Fibroblast of skin of left biceps (primary cell): ENCODE results near the gene BAZ2B.
A peak's percentile ranks its signal among the peaks of the same experiment; 100 is the strongest.
"Not testable (repeated sequence)": the region's sequence is repeated elsewhere in the genome, so short reads cannot be mapped to it uniquely, and the experiment has no call there.

ENCODE experiments used
- DNase-seq, 2 experiments: peaks; one replicate each; pipeline ENCODE4 v3.0.0-alpha.2; 2013; ENCODE audit warnings: low read depth in 2 of 2

BAZ2B gene

DNA sequence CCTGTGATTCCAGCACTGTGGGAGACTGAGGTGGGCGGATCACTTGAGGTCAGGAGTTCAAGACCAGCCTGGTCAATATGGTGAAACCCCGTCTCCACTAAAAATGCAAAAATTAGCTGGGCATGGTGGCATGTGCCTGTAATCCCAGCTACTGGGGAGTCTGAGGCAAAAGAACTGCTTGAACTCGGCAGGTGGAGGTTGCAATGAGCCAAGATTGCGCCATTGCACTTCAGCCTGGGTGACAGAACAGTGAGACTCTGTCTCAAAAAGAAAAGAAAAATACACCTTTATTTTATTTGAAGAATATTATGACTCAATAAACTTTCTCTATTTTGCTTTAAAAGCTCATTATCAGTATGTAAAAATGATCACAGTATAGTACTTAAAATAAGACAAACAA lies 81.1 kb downstream of the BAZ2B start:
- not testable (repeated sequence) for DNase-seq

GRCh38 chr2:159531475-159531874 lies 84.9 kb downstream of the BAZ2B start:
- no peak for DNase-seq

GRCh38 chr2:159526433-159526832 lies 89.9 kb downstream of the BAZ2B start:
- DNase-seq, result no peak

GRCh38 chr2:159525012-159525411 lies 91.3 kb downstream of the BAZ2B start:
- DNase-seq, result no peak

GRCh38 chr2:159521272-159521671 lies 95.1 kb downstream of the BAZ2B start:
- DNase-seq, result no peak

DNA sequence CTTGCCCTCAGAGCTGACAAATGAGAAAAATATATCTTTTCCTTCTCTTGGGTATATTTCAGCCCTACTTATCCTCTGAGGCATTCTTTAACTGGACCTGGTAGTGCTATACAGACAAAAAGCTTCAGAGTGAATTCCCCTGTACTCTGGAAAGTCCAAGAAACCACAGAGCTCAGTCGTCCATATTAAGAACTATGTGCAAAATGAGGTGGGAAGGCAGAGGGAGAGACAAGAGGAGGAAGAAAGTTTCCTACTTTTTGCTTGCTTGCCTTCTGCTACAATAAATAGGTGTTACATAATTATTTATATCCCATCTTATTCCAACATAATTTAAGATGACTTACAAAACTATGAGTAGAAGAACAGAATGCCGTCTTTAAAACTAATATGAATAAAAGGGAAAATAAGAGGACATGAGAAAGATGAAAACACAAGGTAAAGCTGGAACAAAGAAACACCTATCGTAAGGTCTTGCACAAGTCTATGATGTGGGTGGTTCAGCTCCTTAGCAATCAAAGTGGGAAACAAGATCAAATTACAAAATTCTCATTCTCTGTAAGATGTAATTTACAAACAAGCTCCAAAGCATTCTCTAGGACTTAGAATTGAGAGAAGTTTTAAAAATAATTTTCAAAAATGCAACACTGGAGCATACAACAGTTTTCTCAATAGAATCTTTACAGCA lies 97.9 kb downstream of the BAZ2B start:
- no peak for DNase-seq

- DNase-seq, result no peak
Measured at GRCh38 chr2:159516241-159516758, 100.0 kb downstream of the BAZ2B start.

- DNase-seq, result no peak
Measured at GRCh38 chr2:159515441-159515840, 100.9 kb downstream of the BAZ2B start.

- DNase-seq, result no peak
Measured at GRCh38 chr2:159513745-159514144, 102.6 kb downstream of the BAZ2B start.

GRCh38 chr2:159508140-159508539 lies 108.2 kb downstream of the BAZ2B start:
- no peak for DNase-seq

DNA sequence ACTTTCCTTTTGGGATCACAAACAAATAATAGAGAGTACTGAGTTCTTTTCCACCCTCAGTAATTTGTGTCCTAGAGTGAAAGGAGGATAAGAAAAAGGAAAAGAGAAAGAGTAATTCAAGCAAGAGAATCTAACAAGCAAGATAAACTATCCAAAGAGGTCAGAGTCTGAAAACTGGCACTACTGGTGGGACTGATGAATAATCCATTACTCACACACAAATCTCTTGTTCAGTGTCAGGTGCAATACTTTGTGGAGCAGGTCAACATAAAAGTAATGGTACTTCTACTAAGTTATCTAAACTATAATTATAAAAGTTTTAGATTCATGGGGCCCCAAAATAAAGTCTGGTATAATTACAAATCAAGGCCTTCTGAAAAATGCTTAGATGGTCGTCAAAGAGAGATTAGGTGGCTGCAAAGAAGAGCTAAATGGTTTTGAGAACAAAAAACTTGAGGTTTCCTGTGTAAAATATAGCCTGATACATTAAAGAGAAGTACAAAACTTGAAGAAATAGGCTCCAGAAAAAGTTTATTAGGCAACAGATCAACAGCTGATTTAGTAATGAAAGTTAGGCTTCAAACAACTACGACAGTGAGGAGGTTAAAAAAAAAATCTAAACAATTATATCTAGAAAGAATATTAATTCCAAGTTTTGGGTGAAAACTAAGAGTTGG lies 109.4 kb downstream of the BAZ2B start:
- DNase-seq, result no peak

DNA sequence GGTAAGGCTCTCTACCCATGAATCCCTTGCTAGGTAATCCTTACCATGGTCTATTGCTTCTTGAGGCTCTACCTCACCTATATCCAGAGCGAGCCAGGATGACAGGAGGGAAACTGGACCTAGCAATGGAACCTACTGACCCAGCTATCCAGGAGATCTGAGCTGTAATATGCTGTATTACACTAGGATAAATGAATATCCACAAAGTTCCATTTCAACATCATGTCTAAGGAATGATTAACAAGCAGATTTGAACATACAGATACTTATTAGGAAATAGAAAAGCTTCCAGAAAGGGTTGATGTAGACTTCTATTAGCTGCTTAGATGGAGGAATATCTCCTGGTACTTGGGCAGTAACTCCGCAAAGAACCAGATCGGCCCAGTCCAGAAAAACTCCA lies 110.1 kb downstream of the BAZ2B start:
- DNase-seq, result no peak

DNA sequence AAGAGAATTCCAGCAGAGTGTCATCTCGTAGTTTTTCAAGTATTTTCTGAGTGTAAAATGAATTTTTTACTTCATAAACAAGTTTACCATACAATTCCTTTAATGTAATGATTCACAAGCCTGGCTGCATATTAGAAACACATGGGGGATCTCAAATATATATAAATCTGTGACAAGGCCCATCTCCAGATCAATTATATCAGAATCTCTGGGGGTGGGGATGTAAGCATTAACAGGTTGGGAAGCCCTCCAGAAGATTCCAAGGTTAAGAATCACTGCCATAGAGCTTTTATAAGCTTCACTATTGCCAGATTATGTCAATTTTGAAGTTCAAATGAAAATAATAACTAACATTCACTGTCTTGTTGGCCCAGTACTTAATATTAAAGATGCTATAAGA lies 111.2 kb downstream of the BAZ2B start:
- peak; percentile 59 to 61 for DNase-seq

GRCh38 chr2:159501743-159502142 lies 114.6 kb downstream of the BAZ2B start:
- DNase-seq, result no peak

GRCh38 chr2:159497847-159498246 lies 118.5 kb downstream of the BAZ2B start:
- DNase-seq, result no peak

DNA sequence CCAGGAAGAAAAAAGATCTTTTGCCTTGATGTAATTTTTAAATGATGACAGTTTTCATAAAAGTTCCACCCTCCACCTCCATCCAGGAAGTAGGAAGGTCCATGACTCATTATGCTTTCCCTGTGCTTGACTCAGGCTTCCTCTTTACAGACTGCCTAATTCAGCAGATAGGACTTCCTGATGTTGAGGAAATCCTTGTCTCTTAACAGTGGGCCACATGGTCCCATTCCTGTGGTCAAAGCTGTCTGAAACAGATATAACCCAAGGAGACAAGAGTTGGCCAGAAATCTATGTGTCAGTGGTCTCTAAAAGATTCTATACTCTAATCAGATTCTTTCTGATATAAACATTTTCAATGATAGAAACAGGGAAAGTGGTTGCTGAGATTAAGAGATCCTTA lies 119.1 kb downstream of the BAZ2B start:
- DNase-seq, result peak; percentile 72 to 75

DNA sequence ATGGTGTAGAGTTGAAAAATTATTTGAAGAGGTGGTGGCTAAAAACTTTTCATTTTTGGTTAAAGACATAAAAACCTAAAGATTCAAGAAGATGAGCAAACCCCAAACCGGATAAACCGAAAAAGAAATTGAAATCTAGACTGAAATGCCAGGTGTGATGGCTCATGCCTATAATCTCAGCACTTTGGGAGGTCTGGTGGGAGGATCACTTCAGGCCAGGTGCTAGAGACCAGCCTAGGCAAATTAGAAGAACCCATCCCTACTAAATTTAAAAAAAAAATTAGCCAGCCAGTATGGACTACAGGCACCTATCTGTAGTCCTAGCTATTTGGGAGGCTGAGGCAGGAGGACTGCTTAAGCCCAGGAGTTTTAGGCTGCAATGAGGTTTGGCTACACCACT lies 126.9 kb downstream of the BAZ2B start:
- DNase-seq, result no peak

DNA sequence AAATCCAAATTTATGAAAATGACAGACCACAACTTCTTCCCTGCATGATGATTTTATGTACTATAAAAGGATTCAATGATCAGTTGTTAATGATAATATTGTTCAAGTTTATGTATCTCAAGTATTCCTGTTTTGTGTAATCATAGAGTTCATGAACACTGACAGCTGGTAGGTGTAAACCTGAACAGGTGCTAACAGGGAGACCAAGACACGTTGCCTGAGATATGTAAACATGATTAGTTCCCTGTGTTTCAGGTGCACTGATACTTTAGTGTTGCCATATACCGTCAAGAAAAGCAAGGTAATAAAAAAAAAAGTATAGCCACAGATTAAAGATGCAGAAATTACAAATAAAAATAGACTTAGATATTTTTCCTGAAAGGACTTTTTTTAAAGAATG lies 131.8 kb downstream of the BAZ2B start:
- no peak for DNase-seq

GRCh38 chr2:159476329-159476728 lies 140.0 kb downstream of the BAZ2B start:
- no peak for DNase-seq

DNA sequence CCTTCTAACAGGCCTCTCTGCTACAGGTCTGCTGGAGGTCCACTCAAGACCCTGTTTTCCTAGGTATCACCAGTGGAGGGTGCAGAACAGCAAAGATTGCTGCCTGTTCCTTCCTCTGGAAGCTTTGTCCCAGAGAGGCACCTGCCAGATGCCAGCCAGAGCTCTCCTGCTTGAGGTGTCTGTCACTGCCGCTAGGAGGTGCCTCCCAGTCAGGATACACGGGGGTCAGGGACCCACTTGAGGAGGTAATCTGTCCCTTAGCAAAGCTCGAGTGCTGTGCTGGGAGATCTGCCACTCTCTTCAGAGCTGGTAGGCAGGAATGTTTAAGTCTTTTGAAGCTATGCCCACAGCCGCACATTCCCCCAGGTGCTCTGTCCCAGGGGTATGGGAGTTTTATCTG lies 140.6 kb downstream of the BAZ2B start:
- no peak for DNase-seq

DNA sequence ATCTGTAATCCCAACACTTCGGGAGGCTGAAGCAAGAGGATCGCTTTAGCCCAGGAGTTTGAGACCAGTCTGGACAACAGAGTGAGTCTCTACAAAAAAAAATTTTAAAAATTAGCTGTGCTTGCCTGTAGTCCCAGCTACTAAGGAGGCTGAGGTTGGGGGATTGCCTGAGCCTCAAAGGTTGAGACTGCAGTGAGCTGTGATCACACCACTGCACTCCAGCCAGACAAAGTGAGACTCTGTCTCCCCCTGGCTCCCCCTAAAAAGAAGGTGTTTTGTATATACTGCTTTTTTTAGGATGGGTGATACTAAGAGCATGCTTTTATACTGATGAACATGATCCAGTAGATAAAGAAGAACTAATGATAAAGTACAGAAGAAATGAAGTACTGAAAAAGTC lies 145.0 kb downstream of the BAZ2B start:
- DNase-seq, result no peak

- DNase-seq, result no peak
Measured at GRCh38 chr2:159468257-159468656, 148.1 kb downstream of the BAZ2B start.

DNA sequence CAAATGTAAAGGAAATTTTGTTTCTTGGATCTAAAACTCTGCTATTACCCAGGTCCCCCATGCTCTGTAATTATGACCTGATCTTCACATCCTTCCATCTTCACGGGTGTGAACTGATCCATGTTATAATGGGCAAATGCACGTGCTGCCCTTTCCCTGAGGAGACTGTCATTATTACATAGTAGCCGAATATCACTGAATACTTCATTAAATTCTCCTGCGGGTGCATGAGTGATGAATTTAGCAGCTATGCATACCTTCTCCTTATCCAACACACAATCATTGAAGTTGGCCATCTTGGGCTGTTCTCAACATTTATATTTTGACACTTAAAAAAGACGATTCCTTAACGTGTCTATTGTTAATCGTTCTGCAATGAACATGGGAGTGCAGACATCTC lies 153.4 kb downstream of the BAZ2B start:
- DNase-seq, result no peak
